Measurements from ENCODE around the gene TET3.

- no peak for TF ChIP-seq POLR2A (IDR thresholded peaks at IDR 0.05)
- TF ChIP-seq, protein P1, sequence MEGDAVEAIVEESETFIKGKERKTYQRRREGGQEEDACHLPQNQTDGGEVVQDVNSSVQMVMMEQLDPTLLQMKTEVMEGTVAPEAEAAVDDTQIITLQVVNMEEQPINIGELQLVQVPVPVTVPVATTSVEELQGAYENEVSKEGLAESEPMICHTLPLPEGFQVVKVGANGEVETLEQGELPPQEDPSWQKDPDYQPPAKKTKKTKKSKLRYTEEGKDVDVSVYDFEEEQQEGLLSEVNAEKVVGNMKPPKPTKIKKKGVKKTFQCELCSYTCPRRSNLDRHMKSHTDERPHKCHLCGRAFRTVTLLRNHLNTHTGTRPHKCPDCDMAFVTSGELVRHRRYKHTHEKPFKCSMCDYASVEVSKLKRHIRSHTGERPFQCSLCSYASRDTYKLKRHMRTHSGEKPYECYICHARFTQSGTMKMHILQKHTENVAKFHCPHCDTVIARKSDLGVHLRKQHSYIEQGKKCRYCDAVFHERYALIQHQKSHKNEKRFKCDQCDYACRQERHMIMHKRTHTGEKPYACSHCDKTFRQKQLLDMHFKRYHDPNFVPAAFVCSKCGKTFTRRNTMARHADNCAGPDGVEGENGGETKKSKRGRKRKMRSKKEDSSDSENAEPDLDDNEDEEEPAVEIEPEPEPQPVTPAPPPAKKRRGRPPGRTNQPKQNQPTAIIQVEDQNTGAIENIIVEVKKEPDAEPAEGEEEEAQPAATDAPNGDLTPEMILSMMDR (IDR thresholded peaks at IDR 0.05): no peak
Measured at GRCh38 chr2:73965053-73965452, 19.7 kb upstream of the TET3 start.

All from lower leg skin (tissue), 3 donors.